HG02642 (cell line): ENCODE data around the gene CMIP.

ENCODE experiments used
- ATAC-seq: cut with Tn5 transposase; IDR thresholded peaks from one replicate; pipeline ENCODE4 v1.9.1; 2021; ENCODE audit warnings: mild to moderate bottlenecking; ENCODE audit not compliant: unreplicated experiment, poor library complexity

The CMIP gene

GRCh38 chr16:81558444-81559175 is 114.0 kb downstream of the CMIP start:
- no peak for ATAC-seq

GRCh38 chr16:81560979-81561657 is 116.5 kb downstream of the CMIP start:
- ATAC-seq: no peak

GRCh38 chr16:81562174-81562849 is 117.7 kb downstream of the CMIP start:
- no peak for ATAC-seq

GRCh38 chr16:81562926-81563325 is 118.3 kb downstream of the CMIP start:
- ATAC-seq: no peak

- no peak for ATAC-seq
These were observed 119.9 kb downstream of the CMIP start for GRCh38 chr16:81564421-81564911.

DNA sequence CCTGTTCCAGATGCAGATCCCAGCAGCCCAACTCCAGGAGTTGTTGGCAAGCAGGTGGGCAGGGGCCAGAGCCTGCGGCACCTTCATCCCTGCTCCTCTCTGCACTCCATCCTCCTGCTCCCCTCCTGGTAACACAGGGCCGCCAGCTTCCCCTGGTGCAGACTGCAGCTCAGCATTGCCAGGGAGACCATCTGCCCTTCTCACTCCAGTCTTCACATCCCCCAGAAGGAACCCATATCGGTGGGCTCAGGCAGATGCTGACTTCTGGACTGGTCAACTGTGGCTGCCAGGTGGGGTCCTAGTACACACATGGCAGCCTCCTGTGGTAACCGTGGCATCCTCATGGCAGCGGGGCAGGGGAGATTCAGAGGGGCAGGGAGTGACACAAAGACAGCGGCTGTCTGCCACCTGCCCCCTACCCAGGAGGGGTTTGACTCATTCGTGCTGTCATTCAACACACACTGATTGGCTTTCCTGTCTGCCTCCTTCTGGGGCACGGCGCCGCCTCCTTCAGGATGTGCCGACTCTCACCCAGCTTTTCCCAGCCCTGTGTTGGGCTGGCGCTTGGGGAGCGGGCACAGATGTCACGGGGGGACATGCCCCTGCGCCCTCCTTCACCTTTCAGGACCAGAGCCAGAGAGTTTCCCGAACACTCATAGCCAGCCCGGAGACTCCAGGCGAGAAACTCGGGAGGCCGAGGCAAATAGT is 120.9 kb downstream of the CMIP start:
- ATAC-seq: no peak

- no peak for ATAC-seq
These were observed 121.7 kb downstream of the CMIP start for GRCh38 chr16:81566086-81567007.

- ATAC-seq: no peak
These were observed 122.5 kb downstream of the CMIP start for GRCh38 chr16:81567087-81567486.

- ATAC-seq: no peak
These were observed 123.6 kb downstream of the CMIP start for GRCh38 chr16:81567987-81568748.

DNA sequence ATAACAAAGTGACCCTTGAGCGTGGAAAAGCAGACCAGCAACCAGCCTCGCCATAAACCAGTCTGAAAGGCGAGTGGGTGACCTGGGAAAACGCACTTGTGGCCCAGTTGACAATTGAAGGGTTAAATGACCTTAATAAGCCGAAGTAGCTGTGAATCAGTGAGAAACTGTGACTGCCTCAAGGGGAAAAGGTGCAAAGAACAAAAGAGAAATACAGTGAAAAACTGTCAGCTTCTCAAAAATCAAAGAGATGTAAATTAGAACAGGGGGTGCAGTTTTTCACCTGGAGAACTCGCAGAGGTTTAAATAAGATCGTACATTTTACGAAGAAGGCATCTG is 124.1 kb downstream of the CMIP start:
- no peak for ATAC-seq

GRCh38 chr16:81569361-81570034 is 124.9 kb downstream of the CMIP start:
- ATAC-seq: no peak

DNA sequence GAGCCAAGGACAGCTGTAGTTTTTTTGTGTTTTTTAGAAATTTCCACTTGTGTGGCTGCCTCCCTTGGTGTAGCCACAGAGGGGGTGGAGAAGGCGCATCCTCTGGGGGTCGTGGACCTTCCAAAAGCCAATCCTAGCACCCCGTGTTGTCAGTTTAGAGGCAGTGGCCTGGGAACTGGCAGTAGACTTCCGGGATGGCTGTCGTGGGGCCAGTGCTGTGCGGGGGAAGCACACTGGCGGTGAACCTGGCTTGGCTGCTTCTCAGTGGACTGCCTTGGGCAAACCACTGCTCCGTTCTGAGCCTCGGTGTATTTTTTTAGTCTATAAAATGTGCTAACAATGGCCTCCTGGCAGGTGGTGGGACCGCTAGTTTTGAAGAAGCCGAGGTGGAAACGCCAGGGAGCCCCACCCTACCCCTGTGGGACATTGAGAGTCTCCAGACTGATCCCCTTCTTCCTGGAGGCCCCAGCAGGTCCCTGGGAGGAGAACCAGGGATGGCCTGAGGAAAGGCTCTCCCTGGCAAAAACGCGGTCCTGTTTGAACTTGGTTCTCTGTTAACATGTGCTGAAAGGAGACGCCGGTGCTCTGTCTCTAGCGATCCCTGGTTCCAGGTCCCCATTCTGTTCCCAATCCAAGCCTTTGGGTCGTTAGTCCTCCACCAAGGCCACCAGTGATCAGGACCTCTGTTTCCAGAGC is 125.7 kb downstream of the CMIP start:
- no peak for ATAC-seq

GRCh38 chr16:81571175-81571574 is 126.6 kb downstream of the CMIP start:
- ATAC-seq: no peak

GRCh38 chr16:81571592-81572385 is 127.2 kb downstream of the CMIP start:
- ATAC-seq: no peak

DNA sequence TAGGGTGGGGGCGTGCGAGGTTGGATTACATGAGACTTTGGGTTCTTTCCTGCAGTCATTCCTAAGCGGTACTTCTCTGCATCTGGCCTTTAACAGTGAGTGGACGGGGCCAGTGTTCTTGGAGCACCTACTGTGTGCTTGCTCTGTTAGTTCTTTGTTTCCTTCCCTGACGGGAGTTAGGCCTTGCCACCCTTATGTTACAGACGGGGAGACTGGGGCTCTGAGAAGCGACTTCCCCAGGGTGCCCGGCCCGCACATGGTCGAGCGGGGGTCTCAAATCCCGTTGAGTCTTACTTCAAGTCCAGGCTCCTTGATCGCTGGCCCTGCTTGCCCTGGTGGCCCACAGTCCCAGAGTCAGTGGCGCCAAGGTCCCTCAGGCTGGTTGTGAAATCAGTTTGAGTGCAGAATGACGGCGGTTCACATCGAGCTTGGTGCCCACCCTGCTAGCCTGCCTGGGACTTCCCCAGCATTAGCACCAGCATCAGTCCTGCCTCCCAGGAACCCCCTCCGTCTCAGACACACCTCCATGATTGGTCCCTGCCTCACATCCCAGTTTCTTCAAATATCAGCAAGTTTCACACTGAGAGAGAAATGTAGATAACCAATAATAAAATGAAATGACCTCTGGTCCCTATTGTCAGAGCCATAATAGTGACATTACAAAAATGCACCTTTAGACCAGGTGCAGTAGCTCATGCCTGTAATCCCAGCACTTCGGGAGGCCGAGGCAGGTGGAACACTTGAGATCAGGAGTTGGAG is 128.0 kb downstream of the CMIP start:
- ATAC-seq: no peak

DNA sequence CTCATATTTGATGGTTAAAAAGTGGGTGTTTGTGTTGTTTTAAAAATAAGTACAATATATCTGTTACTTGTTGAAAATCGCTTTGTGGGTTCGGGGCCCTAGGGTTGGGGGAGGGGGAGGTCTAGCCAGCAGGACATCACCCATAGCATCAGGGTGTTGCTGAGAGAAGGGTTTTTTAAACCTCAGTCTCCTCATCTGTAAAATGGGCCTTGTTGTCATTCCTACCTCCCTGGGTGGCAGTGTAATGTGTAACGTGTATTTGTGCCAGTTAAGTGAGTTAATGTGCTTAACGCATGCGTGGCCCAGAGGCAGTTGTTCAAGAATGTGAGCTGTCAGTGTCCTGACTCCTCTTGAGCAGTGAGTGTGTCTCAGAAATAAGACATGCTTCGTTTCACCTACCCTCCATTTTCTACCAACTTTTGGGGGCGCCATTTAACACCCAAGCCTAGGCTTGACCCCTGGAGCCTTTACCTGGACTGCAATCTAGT is 129.0 kb downstream of the CMIP start:
- no peak for ATAC-seq
